ENCODE data around the gene TPTE.
"Not testable (repeated sequence)": the region's sequence is repeated elsewhere in the genome, so short reads cannot be mapped to it uniquely, and the experiment has no call there.

TPTE gene

DNA sequence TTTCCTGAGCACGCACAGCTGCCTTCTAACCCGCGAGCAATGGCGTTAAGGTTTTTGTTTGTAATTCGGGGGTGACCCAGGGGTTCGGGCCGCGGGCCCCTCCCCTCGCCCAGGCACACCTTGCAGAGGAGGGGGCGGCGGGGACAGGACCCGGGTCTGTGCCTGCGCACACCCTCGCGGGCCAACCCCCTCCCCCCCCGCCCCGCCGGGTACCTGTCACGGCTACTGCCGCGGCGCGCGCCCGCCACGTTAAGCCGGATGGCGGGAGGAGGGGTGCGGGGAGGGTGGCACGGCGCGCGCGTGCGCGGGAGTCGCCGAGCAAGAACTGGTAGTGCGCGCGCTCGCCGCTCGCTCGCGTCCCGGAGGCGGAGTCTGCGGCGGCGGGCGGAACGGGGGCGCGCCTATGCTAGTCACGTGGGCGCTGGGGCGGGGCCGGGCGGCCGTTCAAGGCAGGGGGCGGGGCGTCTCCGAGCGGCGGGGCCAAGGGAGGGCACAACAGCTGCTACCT is at the start of gene TPTE:
TSS of gene TPTE (plus strand) at position 493 of the 508 bp plus-strand sequence. CDS start 17,141 bp downstream, outside the sequence.
- no peak for DNase-seq

DNA sequence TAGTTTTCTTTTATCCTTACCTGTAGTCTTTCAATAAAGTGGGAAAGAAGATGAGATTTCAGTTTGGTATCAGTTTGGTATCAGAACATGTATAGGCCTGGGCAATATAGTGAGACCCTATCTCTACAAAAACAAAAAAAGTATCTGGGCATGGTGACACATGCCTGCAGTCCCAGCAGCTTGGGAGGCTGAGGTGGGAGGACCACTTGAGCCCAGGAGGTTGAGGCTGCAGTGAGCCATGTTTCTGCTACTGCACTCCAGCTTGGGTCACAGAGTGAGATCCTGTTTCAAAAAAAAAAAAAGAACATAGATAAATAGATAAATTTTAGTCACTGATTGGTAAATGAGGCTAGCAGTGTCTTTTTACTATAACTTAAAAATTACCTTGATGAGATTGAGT is 49.4 kb upstream of the TPTE start:
- DNase-seq: not testable (repeated sequence)

DNA sequence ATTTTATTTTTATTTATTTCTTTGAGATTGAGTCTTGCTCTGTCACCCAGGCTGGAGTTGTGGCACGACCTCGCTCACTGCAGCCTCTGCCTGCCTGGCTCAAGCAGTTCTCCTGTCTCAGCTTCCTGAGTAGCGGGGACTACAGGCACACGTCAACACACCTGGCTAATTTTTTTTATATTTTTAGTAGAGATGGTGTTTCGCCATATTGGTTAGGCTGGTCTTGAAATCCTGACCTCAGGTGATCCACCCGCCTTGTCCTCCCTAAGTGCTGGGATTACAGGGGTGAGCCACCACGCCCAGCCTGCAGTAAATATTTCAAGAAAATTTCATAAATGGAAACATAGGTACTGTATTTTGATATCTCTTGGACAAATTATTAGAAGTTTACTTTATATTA is 43.6 kb upstream of the TPTE start:
- DNase-seq: not testable (repeated sequence)

DNA sequence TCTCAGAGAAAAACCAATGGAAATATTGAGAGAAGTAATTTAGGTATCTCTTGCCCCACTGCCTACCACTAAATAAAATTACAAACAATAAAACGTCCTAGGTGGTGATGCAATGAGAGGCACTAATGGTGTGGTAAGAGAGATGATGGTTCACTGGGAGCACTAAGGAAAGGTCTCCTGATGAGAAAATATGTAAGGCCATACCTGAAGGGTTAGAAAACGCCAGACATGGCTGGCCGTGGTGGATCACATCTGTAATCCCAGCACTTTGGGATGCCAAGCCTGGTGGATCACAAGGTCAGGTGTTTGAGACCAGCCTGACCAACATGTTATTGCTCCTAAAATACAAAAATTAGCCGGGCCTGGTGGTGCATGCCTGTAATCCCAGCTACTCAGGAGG is 41.5 kb upstream of the TPTE start:
- DNase-seq: not testable (repeated sequence)

DNA sequence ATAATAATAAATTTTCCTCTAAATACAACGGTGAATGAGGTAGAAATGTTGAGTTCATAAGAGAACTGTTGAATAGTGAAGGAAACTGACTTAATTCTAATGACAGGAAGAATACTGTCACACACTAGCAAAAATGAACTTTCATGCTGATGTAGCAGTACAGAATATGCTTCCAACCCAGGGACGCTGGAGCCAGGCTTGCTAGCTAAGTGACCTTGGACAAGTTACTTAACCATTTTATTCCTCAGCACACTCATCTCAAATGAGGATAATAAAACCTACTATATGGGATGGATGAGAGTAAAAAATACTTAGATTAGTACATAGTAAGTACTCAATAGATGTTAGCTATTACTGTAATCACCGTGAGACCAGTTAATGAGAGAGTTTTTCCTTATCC is 36.5 kb upstream of the TPTE start:
- DNase-seq: not testable (repeated sequence)

DNA sequence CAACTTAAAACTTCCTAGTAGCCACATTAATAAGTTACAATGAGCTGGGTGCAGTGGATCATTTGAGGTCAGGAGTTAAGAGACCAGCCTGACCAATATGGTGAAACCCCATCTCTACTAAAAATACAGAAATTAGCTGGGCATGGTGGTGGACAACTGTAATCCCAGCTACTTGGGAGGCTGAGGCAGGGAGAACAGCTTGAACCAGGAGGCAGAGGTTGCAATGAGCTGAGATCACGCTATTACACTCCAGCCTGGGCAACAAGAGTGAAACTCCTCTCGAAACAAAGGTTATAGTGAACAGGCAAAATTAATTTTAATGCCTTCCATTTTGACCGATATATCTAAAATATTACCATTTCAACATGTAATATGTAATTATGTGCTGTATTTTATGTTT is 30.9 kb upstream of the TPTE start:
- DNase-seq: not testable (repeated sequence)

DNA sequence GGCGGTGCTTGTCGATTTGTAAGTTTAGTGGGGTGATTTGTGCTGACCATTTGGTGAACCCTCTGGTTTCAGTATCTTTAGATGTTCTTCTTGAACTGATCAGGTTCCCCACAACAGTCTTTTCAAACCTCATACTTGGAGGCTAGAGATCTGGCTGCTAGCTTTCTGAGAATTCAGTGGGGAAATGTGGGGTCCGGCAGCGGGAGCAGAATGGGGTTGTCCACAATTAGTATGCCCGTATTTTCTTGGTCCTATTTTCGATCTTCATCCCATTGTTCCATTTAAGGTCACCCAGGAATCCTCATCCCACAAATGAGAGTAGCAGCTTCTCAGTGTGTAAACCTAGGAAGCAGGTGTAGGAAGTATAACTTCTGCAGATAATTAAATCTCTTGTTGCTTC is 10.3 kb upstream of the TPTE start:
- no peak for DNase-seq

DNA sequence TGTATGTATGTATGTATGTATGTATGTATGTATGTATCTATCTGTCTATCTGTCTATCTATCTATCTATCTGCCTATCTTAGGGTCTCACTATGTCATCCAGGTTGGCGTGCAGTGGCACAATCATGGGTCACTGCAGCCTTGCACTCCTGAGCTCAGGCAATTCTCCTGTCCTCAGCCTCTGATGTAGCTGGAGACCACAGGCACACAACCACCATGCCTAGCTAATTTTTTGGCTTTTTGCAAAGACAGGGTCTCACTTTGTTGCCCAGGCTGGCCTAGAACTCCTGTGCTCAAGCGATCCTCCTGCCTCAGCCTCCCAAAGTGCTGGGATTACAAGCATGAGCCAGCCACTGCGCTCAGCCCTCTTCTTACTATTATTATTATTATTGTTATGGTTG is 4.5 kb upstream of the TPTE start:
- DNase-seq: not testable (repeated sequence)

DNA sequence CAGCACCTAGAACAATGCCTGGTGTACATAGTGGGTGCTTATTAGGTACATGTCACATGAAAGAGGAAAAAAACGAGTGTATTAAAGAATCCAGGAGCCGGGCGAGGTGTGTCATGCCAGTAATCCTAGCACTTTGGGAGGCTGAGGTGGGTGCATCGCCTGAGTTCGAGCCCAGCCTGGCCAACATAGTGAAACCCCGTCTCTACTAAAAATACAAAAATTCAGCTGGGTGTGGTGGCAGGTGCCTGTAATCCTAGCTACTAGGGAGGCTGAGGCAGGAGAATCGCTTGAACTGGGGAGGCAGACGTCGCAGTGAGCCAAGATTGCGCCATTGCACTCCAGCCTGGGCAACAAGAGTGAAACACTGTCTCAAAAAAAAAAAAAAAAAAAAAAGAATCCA is 3.5 kb upstream of the TPTE start:
- not testable (repeated sequence) for DNase-seq

DNA sequence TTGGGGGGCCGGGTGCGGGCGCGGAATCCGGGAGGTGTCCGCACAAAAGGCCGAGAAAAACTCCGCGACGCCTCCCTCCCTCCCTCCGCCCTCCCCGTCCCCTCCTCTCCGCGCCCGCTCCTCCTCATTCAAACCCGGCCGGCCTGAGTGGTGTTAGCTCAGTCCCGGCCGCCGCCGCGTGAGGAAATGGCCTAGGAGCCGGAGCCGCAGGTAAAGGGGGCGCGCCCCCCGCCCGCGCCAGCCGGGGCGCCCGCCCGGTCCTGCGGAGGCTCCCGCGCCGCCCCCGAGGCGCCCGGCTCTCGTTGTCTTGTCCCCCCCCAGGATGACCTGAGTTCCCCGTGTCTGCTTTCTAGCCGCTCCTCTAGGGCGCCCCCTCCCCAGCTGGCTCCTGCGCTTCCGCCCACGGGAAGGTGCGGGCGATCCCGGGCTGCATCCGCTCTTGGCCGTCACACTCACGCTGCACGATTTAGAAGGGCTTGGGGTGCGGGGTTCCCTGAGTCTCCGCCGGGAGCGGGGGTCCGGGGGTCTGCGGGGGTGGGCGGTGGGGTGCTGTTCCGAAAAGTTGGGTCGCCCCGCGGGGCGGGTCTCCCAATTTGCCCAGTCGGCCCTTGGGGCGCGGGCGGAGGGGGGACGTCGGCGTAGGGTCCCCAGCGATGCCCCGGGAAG is 585 bp downstream of the TPTE start:
- DNase-seq: not testable (repeated sequence)

DNA sequence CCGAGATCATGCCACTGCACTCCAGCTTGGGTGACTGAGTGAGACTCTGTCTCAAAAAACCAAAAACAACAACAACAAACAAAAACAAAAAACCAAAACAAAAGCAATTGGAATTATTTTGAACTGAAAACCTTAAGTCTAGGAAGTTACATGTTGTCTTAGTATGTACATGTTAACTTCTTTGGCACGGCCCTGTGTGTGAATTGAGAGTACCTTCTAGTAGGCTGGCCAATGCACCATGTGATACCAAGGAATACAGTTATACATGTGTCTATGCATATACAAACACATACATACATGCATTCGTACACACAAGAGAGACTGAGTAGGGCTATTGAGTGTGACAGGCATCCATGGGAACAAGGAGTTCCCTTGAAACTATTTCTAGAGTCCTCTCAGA is 18.6 kb downstream of the TPTE start:
- DNase-seq: no peak

DNA sequence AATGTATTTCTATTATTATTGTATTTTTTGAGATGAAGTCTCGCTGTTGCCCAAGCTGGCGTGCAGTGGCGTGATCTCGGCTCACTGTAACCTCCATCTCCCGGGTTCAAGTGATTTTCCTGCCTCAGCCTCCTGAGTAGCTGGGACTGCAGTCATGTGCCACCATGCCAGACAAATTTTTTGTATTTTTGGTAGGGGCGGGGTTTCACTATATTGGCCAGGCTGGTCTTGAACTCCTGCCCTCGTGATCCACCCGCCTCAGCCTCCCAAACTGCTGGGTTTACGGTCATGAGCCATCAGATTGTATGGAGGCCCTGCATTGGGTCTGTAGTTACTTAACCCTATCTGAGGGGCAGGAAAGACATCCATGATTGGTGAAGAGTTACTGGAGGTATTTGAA is 23.0 kb downstream of the TPTE start:
- not testable (repeated sequence) for DNase-seq

DNA sequence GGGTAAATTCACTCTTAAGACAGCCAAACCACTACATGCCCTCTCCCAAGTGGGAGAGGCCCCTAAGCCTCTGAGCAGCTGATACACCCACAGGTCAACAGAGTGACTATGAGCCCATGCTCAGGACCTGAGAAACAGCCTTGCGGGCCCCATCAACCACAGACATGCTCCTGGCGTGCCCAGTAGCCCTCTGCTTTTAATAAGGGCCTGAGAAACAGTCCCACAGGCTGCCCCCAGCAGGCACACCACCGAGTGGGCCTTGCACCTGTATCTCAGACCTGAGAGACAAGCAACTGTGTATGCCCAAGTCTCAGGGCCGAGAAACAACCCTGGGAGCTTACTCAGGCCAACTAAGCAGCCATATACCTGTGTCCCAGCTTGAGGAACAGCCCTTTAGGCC is 26.5 kb downstream of the TPTE start:
- DNase-seq: not testable (repeated sequence)

DNA sequence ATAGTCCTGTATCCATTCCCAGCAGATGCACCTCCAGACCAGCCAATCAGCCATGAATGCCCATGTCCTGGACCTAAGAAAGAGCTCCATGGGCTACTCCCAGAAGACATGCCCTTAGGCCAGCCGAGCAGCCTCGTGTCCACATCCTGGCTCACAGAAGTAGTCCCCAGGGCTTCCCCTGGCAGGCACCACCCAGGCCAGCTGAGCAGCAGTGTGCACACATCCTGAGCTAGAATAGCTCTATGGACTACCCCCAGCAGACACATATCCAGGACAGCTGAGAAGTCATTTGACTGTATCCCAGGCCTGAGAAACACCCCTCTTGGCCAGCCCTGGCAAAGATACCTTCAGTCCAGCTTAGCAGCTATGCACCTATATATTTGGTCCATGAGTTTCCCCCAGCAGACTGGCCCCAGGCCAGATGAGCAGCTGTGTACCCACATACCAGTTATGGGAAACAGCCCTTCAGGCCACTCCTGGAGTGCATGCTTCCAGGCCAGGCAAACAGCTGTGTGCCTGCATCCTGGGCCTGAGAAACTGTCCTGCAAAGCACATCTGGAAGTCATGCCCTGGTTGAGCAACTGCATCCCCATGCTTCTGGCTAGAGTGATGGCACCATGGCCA is 27.1 kb downstream of the TPTE start:
- DNase-seq: not testable (repeated sequence)

DNA sequence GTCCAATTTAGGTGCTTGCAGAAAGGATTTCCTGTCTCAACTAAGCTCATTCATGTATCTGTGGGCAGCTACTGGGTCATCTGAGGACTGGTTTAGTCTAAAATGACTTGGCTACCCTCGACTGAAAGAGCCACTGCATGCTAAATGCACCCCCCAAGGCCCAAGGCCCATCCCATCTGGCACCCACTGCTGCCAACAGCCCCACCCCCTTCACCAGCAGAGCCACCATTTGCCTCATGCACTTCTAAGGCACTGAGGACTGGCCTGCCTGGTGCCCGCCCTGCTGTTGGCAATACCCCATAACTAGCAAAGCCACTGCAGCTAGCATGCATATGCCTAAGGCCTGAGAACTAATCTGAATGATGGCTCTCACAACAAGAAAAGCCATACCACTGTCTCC is 49.4 kb downstream of the TPTE start:
- DNase-seq: not testable (repeated sequence)

DNA sequence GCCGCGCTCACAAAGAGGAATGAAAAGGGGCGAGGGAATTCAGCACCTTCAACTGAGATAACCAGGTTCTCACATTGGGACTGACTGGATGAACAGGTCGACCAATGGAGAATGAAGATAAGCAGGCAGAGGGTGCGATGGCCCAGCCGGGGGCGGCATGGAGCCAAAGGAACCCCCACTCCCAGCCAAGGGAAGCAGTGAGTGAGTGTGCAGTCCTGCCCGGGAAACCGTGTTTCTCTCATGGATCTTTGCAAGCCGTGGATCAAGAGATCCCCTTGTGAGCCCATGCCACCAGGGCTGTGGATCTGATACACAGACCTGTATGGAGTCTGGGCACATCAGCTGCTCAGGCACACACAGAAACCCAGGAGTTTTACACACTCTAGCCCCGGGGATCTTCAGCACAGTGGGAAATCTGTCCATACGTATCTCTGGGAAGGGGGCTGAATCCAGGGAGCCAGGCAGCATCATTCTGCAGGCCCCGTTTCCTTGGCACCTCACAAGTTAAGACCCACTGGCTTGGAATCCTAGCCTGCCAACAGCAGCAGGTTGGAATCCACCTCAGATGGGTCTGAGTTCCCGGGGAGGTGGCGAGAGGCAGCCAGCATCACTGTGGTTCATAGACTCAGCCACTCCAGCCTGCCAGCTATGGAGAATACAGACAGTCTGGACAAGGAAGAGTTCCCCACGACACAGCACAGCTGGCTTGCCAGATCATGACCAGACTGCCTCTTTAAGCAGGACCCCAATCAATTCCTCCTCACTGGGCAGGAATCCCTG is 53.3 kb downstream of the TPTE start:
- DNase-seq: not testable (repeated sequence)

DNA sequence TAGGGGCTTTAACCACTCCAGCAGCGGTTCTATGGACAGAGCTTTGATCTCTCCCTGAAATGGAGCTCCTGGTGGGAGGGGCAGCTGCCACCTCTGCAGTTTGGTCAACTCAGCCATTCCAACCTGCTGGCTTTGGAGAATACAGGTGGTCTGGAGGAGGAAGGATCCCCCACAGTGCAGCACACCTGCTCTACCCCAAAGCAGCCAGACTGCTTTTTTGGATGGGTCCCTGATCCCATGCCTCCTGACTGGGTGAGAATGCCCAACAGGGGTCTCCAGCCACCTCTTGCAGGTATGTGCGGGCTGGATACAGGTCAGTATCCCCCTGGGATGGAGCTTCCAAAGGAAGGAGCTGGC is 53.9 kb downstream of the TPTE start:
- no peak for DNase-seq

DNA sequence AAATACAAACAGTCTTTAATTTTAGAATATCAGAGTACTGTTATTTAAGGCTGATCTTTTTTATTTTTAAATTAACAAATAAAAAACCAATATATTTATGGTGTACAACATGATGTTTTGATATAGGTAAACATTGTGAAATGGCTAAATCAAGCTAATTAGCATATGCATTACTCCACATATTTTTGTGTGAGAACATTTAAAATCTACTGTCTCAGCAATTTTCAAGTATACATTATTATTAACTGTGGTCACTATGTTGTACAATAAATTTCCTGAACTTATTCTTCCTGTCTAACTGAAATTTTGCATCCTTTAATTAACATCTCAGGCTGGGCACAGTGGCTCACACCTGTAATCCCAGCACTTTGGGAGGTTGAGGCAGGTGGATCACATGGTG is 57.5 kb downstream of the TPTE start:
- not testable (repeated sequence) for DNase-seq

DNA sequence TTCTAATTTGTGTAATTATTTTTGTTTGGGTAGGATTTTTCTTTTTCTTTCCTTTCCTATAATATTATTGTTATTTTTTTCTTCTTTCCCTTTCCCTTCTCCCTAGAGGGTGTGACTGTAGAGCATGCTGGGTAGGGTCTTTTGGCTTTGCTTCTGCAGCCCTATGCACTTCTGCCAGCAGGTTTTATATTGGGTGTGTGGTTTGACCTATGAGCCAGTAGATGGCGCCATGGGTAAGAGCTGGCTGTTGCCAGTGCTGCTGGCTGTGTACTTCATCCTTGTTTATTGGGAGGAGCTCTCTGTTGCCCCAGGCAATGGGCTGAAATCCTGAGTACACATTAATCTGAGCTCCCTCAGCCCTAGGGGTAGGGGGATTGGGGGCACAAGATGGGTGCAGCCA is 67.7 kb downstream of the TPTE start:
- DNase-seq: not testable (repeated sequence)

DNA sequence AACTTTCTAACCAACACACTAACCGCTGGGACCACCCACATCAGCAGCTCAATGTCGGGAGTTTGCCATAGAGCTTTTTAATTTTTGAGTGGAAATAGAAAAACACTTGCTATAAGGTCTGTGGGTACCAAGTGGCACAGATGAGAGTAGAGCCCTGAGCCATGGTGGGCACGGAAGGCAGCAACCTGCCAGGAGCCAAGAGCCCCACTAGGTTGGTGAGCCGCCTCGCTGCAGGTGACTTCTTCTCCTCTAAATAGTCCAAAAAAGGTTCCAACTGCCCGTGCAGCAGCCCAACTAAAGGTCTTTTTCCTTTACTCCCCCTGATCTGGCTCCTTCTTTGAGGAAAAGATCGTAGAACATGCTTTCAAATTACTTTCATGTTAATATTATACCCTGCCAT is 85.7 kb downstream of the TPTE start:
- DNase-seq: not testable (repeated sequence)

DNA sequence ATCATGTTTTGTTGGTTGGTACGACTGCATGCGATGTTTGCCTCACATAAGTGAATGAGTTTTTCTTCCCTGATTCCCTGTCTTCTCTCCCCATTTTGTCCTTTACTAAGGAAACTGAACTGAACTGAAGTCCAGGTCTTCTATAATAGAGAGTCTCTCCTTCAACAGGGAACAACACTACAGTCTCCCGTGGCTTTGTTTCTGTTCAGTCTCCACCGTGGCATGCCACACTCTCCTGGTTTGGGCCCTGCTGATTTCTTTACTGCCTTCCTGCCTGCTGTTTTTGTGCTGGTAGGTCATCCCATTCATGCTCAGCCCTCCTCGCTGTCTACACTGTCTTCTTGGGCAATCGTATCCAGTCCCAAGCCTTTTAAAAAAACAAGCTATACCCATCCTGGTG is 92.9 kb downstream of the TPTE start:
- DNase-seq: not testable (repeated sequence)

DNA sequence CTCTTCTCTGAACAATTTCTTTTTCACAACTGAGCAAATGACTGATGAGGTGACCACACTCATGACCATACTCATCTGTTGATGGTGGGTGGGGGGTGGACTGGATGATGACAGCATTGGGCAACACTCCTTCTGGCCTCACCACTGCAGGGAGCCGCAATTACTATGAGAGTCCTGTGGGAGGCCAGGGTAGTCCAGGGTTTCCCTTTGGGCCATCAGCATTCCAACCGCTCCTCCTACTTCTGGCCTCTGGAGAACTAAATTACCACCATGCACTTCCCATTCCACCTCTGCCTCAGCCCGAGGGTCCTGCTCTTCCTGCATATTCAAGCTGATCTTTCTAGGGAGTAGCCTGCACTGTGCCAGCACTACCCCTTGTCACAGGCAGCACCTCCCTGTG is 94.7 kb downstream of the TPTE start:
- not testable (repeated sequence) for DNase-seq

DNA sequence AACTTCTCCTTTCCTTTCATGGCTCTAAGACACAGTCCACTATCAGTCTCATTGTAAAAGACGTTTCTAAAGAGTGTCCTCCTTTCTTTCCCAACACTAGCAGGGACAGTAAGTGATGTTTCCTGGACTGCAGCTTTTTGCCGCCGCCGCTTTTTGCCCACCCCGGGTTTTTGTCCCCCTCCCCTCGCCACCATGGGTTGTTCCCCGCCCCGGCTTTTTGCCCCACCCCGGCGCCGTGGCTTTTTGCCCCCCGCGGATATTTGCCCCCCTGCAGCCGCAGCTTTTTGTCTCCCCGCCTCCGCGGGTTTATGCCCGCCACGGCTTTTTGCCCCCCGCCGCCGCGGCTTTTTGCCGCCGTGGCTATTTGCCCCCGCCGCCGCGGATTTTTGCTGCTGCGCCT is 95.2 kb downstream of the TPTE start:
- DNase-seq: no peak

Measured in activated gamma-delta T cell treated with Interleukin-2 at 50 U/mL for 16 hours (primary cell).